Breast epithelium (tissue), 4 donors: ENCODE measurements around the gene PC. TPM values are rescaled to one million over a fixed set of nuclear protein-coding genes. Genes with fewer than 3 reads are reported as not detected.

Source experiments
- DNase-seq, 2 donors: peaks; one replicate each; pipeline ENCODE4 v3.0.0-alpha.2; 2019; ENCODE audit warnings: low spot score in 2 of 2
- H3K27ac ChIP-seq, 2 donors: fragments of 200-600 bp; sonication (generic) in 1 of 2; one replicate each; pipeline ENCODE4 v1.5.1; 2016 to 2019; ENCODE audit warnings: mild to moderate bottlenecking in 1 of 2
- H3K27me3 ChIP-seq, 2 donors: fragments of 200-600 bp; sonication (generic) in 1 of 2; one replicate each; pipeline versions ENCODE4 v1.5.1 to v1.6.0; 2017 to 2019; ENCODE audit warnings: control low read depth in 1 of 2, mild to moderate bottlenecking in 1 of 2
- H3K36me3 ChIP-seq: fragments of 200-600 bp; one replicate; pipeline ENCODE4 v1.5.1; 2019
- H3K4me1 ChIP-seq, 2 donors: fragments of 200-600 bp; sonication (generic); one replicate each; pipeline ENCODE4 v1.5.1; 2016 to 2019; ENCODE audit warnings: control low read depth in 1 of 2
- H3K4me3 ChIP-seq, 3 donors: fragments of 200-600 bp; sonication (generic); 1 replicate in 2 of 3; 2 replicates in 1 of 3; pipeline ENCODE4 v1.5.1; 2016 to 2019; ENCODE audit warnings: mild to moderate bottlenecking in 3 of 3, moderate library complexity in 2 of 3
- H3K9me3 ChIP-seq, 2 donors: fragments of 200-600 bp; sonication (generic) in 1 of 2; one replicate each; pipeline ENCODE4 v1.5.1; 2016 to 2019; ENCODE audit warnings: control low read depth in 1 of 2
- POLR2A ChIP-seq: fragments of 450-650 bp; IDR thresholded peaks from one replicate; pipeline ENCODE4 v1.6.1; 2016; ENCODE audit warnings: antibody characterized with exemption, mild to moderate bottlenecking, moderate library complexity
- POLR2AphosphoS5 ChIP-seq, 3 donors: sonication (generic); formaldehyde crosslinking; IDR thresholded peaks; one replicate each; pipeline ENCODE4 v1.6.1; 2017; ENCODE audit warnings: antibody characterized with exemption in 3 of 3
- intact Hi-C: fragments of 100-400 bp; cut with DNase I; formaldehyde crosslinking; loops from one replicate; pipeline ENCODE4 v1.15.1; 2023; ENCODE audit warnings: low total_unique reads
- total RNA-seq, 3 donors: library from RNA; depleted of rRNA; stranded (reverse); fragments of >200 nt; gene quantifications; one replicate each; pipeline ENCODE4 v1.1.0, GENCODE V29; 2016
- TF ChIP-seq, protein P1 (sequence below), 3 donors: fragments of 450-650 bp; IDR thresholded peaks; one replicate each; pipeline ENCODE4 v1.5.1; 2016 to 2017; ENCODE audit warnings: antibody characterized with exemption in 3 of 3, mild to moderate bottlenecking in 3 of 3, moderate library complexity in 3 of 3

The PC gene
- total RNA-seq, 3 donors from 2014 or later = 35.4 to 137 (median 50.2) TPM

DNA sequence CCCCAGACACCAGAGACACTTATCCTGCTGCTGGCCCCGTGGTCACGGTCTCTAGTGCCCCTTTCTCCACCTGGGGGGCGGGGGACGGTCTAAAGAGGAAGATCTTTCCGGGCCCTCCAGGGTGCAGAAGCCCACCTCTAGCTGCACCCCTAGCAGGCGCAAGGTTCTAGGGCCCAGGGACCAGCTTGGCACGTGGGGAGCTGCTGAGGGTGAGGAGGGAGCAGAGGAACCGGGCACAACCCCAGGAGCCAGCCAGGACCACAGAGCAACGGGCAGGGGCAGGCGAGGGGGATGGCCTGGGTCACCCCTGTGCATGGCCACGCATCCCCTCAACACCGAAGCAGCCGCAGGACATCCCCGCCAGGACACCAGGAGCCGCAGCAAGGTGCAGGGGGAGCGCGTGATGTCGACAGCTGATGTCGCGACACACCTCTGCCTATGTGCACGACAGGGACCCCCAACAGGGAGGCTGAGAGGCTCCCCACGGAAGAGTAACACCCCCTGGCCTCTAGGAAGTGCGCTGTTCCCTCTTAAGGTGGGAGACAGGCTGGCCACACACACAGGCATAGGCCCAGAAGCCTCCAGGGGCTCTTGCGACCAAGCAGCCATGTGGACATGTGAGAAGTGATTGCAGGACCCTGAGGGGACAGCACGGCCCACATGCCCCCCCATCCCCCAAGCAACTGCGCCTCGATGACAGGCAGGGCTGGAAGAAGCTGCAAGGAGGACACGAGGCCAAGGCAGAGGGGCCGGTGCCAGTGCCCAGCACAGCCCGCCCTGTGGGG is 96.2 kb downstream of the PC start:
- H3K36me3 ChIP-seq = no peaks in the 10 kb centered on the region
- no peak for DNase-seq

DNA sequence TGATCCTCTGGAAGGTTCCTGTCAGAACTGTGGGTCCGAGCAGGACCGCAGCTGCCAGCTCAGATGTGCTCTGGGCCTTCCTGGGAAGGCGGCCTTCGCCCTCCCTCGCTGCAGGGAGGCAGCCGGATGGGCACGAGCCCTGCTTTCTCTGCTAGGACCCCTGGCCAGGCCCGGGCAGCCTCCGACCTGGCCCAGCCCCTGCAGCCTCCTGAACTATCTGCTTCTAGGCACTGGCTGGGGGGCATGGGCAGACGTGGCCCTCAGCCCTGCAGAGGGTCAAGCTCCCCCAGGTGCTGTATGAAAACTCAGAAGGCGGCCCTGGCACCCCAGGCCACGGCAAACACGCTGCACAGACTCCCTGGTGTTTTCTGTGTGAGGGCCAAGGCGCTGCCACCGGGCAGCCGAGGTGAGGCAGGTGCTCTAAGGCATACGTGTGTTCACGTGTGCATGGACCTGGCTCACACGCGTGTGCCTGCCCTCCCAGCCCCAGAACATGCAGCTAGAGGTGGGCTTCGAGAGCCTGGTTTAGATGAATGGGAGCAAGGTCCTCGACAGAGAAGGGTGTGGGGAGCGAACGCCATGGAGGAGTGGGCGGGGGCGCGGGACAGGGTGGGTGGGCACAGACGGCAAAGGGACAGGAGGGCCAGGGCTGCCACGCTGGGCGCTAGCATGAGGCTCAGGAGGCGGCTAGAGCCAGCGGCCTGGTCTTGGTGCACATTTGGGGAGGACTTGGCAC is 97.0 kb downstream of the PC start:
- no peaks in the 10 kb centered on the region for H3K9me3 ChIP-seq
- H3K27me3 ChIP-seq = no peaks in the 10 kb centered on the region
- intact Hi-C loops = no loop called here
- no peak overlapping the region for H3K4me3 ChIP-seq
- no peak for DNase-seq
- TF ChIP-seq POLR2AphosphoS5 (IDR thresholded peaks at IDR 0.05) (no peak), POLR2A (no peak)
- TF ChIP-seq, protein P1, sequence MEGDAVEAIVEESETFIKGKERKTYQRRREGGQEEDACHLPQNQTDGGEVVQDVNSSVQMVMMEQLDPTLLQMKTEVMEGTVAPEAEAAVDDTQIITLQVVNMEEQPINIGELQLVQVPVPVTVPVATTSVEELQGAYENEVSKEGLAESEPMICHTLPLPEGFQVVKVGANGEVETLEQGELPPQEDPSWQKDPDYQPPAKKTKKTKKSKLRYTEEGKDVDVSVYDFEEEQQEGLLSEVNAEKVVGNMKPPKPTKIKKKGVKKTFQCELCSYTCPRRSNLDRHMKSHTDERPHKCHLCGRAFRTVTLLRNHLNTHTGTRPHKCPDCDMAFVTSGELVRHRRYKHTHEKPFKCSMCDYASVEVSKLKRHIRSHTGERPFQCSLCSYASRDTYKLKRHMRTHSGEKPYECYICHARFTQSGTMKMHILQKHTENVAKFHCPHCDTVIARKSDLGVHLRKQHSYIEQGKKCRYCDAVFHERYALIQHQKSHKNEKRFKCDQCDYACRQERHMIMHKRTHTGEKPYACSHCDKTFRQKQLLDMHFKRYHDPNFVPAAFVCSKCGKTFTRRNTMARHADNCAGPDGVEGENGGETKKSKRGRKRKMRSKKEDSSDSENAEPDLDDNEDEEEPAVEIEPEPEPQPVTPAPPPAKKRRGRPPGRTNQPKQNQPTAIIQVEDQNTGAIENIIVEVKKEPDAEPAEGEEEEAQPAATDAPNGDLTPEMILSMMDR (IDR thresholded peaks at IDR 0.05) = no peak
- no peaks in the 10 kb centered on the region for H3K36me3 ChIP-seq
- H3K4me1 ChIP-seq = no peaks in the 10 kb centered on the region
- no peak overlapping the region for H3K27ac ChIP-seq

More for the DNA sequence above, 96.2 kb downstream of the PC start:
- no peaks in the 10 kb centered on the region for H3K9me3 ChIP-seq
- H3K4me1 ChIP-seq = no peaks in the 10 kb centered on the region
- no peaks in the 10 kb centered on the region for H3K27me3 ChIP-seq
- no peak overlapping the region for H3K4me3 ChIP-seq
- intact Hi-C loops = no loop called here
- TF ChIP-seq POLR2A (no peak), POLR2AphosphoS5 (IDR thresholded peaks at IDR 0.05) (no peak)
- TF ChIP-seq, protein P1 (IDR thresholded peaks at IDR 0.05) = no peak
- no peak overlapping the region for H3K27ac ChIP-seq

DNA sequence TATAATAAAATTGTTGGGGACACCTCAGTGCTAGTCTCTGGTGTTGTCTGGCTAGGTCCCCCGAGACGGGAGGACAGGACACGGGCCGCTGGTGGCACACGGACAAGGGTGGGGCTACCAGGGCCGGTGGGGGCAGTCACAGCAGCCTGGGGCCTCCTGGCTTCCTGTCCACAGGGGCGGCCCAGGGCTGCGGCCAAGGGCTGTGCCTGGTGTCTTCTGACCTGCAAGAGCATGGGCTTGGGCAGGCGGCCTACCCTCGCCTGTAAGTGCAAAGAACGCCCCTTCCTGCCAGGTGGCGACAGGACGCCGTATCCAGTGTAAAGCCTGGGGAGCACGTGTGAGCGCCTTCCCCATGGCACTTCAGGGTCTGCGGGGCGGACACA is 97.7 kb downstream of the PC start:
- no peak for DNase-seq

DNA sequence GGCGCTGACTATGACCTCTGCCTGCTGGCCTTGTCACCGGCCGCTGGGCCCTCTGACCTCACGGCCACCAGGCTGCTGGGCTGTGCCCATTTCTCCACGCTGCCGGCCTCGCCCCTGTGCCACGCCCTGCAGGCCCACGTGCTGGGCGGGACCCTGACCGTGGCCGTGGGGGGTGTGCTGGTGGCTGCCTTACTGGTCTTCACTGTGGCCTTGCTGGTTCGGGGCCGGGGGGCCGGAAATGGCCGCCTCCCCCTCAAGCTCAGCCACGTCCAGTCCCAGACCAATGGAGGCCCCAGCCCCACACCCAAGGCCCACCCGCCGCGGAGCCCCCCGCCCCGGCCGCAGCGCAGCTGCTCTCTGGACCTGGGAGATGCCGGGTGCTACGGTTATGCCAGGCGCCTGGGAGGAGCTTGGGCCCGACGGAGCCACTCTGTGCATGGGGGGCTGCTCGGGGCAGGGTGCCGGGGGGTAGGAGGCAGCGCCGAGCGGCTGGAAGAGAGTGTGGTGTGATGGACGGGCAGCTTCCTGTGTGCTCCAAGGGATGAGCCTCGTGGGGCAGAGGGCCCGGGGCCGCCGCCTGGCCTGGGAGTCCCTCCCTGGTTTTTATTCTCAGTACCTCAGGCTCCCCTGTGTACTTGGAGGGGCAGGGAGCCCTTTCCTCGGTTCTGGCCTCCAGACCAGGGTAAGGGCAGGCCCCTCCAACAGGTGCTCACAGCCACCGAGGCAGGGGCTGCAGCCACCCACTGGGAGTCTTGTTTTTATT is 98.3 kb downstream of the PC start:
- H3K36me3 ChIP-seq = no peaks in the 10 kb centered on the region
- no peak for DNase-seq

More for the DNA sequence above, 97.7 kb downstream of the PC start:
- no peak for TF ChIP-seq POLR2A
- TF ChIP-seq POLR2AphosphoS5 (IDR thresholded peaks at IDR 0.05) = no peak
- TF ChIP-seq, protein P1 (IDR thresholded peaks at IDR 0.05) = no peak
- Histone ChIP-seq H3K4me1 (peaks cover 0 to 5% of the 10 kb centered on the region in 2 donors), H3K9me3 (no peaks in the 10 kb centered on the region), H3K27me3 (no peaks in the 10 kb centered on the region), H3K4me3 (no peak overlapping the region), H3K27ac (no peak overlapping the region), H3K36me3 (no peaks in the 10 kb centered on the region)
- intact Hi-C loops = no loop called here

More for the DNA sequence above, 98.3 kb downstream of the PC start:
- no peaks in the 10 kb centered on the region for H3K9me3 ChIP-seq
- H3K27me3 ChIP-seq = no peaks in the 10 kb centered on the region
- no peak overlapping the region for H3K4me3 ChIP-seq
- TF ChIP-seq POLR2A = no peak
- TF ChIP-seq, protein P1 (IDR thresholded peaks at IDR 0.05) = no peak
- TF ChIP-seq POLR2AphosphoS5 (IDR thresholded peaks at IDR 0.05) = no peak
- H3K27ac ChIP-seq = no peak overlapping the region
- intact Hi-C loops = no loop called here
- H3K4me1 ChIP-seq = peaks cover 0 to 11% of the 10 kb centered on the region in 2 donors
